Activated naive CD8-positive, alpha-beta T cell treated with anti-CD3 and anti-CD28 coated beads, Interleukin-2, amount 10 ng/mL, durations not matched to agents 7 days and 5 days (primary cell): ENCODE measurements around the gene GDF7. TPM values are rescaled to one million over a fixed set of nuclear protein-coding genes. Genes with fewer than 3 reads are reported as not detected.

Experiments used
- ATAC-seq: fragments of 150-1000 bp; cut with Tn5 transposase; one replicate; pipeline ENCODE4 v1.10.0; 2021; ENCODE audit warnings: low read depth, moderate library complexity
- POLR2A ChIA-PET: fragments of 350-600 bp; sonication (Branson Sonifier 250); formaldehyde crosslinking; loops from one replicate; lab custom pipeline; 2021; ENCODE audit warnings: antibody characterized with exemption; lab: Charles Lee
- DNase-seq: peaks from one replicate; pipeline ENCODE4 v3.0.0; 2021
- H3K27ac Mint-ChIP-seq: one replicate; pipeline ENCODE4 v1.8.0; 2022; ENCODE audit warnings: mild to moderate bottlenecking, mixed read lengths
- H3K27me3 Mint-ChIP-seq: one replicate; pipeline ENCODE4 v1.8.0; 2022; ENCODE audit warnings: mild to moderate bottlenecking, moderate library complexity, mixed read lengths
- H3K36me3 Mint-ChIP-seq: one replicate; pipeline ENCODE4 v1.8.0; 2021; ENCODE audit warnings: mild to moderate bottlenecking, mixed read lengths
- H3K4me1 Mint-ChIP-seq: one replicate; pipeline ENCODE4 v1.8.0; 2021; ENCODE audit warnings: mixed read lengths
- H3K4me3 Mint-ChIP-seq: one replicate; pipeline ENCODE4 v1.8.0; 2022; ENCODE audit warnings: mild to moderate bottlenecking, moderate library complexity, mixed read lengths
- H3K9me3 Mint-ChIP-seq: one replicate; pipeline ENCODE4 v1.8.0; 2021; ENCODE audit warnings: mixed read lengths
- total RNA-seq, 2 experiments: library from RNA; stranded (reverse); gene quantifications; one replicate each; pipeline ENCODE4 v1.2.3, GENCODE V29; 2021

The GDF7 gene
- total RNA-seq, 2 experiments from 2014 or later = not detected

DNA sequence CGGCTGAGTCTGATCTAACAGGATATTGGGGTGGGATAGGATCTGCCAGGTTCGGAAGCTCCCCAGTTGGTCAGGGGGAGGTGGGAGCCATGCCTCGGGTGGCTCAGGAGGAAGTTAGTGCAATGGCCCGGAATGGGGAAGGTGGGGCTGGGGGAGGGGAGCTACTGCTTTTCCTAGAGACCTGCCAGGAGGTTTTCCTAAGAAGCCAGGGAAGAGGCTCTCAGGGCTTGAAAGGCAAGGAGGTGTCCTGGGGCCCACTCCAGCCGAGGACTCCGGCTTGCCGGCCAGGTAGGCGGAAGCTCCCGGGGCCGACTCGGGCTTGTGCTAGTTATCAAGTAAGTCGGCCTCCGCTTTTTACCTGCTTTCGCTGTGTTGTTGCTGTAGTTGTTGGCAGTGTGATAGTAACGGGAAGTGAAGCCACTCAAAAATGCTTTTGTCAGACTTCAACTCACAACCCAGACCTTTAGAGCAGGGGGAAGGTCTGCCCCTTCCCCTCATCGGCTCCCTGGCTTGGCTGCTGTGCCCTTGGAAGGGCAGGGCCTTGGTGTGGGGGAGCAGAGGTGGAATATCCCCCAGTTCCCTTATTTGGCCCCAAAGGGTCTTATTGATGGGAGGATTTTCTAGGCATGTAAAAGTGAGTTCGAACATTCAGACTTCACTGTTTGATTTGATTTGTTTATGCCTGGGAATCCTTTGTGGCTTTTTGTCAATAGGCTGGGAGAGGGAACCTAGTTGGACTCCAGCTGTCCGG is 5.4 kb downstream of the GDF7 start:
- no peak for ATAC-seq
- no peaks in the 10 kb centered on the region for H3K9me3 Mint-ChIP-seq
- DNase-seq = no peak
- H3K27me3 Mint-ChIP-seq = peaks cover 64% of the 10 kb centered on the region
- peaks cover 4% of the 10 kb centered on the region for H3K4me1 Mint-ChIP-seq
- H3K27ac Mint-ChIP-seq = no peak overlapping the region
- no peaks in the 10 kb centered on the region for H3K36me3 Mint-ChIP-seq
- POLR2A ChIA-PET = no interaction called here
- no peak overlapping the region for H3K4me3 Mint-ChIP-seq

DNA sequence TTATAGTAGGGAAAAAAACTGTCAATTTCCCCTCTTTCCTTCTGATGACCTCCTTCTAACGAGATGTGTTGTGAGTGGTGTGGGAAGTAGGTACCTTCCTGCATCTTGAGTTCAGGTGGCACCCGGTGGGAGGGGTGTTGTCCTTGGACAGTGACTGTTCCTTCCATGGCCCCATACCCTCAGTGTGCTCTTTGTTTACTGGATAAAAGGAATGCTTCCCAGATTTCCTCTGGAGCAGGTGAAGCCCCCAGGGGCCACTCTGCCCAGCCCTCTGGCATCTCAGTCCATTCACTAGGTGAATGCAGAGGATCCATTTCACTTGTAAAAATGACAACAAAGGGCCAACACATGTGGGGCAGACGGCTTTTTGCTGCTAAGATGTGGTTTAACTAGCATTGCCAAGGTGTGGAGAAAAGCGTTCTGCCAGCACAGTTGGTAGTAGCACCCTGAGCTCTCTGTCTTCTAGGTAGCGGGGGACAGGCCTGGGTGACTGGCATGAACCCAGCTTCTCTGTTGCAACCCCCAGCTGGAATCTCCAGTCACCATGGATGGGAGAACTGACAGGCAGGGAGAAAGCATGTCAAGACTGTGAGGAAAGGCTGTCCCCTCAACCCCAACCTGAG is 6.9 kb downstream of the GDF7 start:
- Mint-ChIP-seq H3K4me3 (no peak overlapping the region), H3K36me3 (no peaks in the 10 kb centered on the region), H3K27me3 (peaks cover 51% of the 10 kb centered on the region), H3K9me3 (no peaks in the 10 kb centered on the region), H3K4me1 (peaks cover 2% of the 10 kb centered on the region), H3K27ac (no peak overlapping the region)
- ATAC-seq (no peak), DNase-seq (no peak)
- POLR2A ChIA-PET = interaction anchor here (2.1 kb wide), 1 partner anchor 23 kb away, joined by 5 read pairs; the partner anchor contains the start of gene HS1BP3

DNA sequence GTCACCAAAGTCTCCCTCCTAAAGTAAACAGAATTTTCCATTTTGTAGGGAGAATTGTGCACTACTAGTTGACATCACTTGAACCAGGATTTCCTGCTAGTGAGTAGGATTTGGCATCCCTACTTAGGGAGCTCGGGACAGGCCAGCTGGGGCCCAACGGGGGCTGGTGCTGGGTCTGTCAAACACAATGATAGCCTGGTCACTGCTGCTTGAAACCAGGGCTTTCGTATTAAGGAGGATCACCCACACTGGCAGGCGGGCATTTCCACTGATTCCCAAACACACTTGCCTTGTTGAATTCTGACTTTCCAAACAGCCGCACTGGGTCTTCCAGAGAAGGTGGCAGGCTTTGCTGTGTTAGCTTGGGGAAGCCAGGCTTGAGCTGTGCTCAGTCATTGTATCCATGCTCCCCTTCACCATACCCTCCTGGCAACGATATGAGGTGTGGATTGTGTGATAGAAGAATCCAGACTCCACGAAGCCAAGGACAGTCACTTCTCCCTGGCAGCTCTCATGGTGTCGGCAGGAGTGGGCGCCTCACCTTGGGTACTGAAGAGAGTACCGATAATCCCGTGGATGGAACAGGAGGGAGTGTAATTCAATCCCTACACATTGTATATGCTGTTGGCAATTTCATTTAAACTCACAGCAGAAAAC is 7.5 kb downstream of the GDF7 start:
- Mint-ChIP-seq H3K9me3 (no peaks in the 10 kb centered on the region), H3K36me3 (no peaks in the 10 kb centered on the region), H3K4me3 (no peak overlapping the region), H3K4me1 (peaks cover 2% of the 10 kb centered on the region), H3K27ac (no peak overlapping the region), H3K27me3 (peaks cover 44% of the 10 kb centered on the region)
- POLR2A ChIA-PET = interaction anchor here (2.1 kb wide), 1 partner anchor 24 kb away, joined by 5 read pairs; the partner anchor contains the start of gene HS1BP3
- ATAC-seq = no peak
- DNase-seq = no peak

DNA sequence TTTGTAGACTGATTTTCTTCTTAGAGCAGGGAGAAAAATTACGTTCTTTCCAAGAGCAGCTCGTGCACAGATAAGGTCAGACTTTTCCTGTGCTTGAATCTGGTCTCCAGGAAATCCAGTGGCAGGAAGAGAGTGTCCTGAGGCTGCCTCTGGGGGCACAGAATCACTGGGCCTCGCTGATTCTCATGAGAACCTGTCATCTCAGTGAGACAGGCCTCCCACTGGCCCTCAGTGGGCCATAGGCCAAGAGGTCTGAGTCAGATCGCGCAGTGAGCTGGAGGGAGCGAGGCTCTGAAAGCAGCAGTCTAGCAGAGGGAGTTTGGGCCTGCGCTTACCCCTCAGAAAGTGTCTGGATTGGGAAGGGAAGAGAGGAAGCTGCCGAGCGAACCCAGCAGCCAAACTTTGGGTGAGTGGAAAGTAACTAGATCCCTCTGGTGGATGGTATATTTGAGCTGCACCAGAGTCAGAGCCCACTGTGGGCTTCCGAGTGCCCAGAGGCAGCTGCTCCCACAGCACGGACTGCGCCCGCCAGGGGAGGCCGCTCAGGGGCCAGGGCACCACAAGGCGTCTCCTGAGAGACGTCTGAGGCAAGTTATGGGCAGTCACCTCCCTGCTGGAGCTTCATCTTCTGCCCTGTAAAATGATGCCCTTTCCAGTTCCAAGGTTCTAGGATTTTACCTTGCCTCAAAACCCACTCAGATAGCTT is 8.2 kb downstream of the GDF7 start:
- Mint-ChIP-seq H3K27ac (no peak overlapping the region), H3K4me1 (no peaks in the 10 kb centered on the region), H3K36me3 (no peaks in the 10 kb centered on the region), H3K9me3 (no peaks in the 10 kb centered on the region), H3K4me3 (no peak overlapping the region), H3K27me3 (peaks cover 37% of the 10 kb centered on the region)
- POLR2A ChIA-PET = interaction anchor here (2.1 kb wide), 1 partner anchor 24 kb away, joined by 5 read pairs; the partner anchor contains the start of gene HS1BP3
- ATAC-seq (no peak), DNase-seq (no peak)

DNA sequence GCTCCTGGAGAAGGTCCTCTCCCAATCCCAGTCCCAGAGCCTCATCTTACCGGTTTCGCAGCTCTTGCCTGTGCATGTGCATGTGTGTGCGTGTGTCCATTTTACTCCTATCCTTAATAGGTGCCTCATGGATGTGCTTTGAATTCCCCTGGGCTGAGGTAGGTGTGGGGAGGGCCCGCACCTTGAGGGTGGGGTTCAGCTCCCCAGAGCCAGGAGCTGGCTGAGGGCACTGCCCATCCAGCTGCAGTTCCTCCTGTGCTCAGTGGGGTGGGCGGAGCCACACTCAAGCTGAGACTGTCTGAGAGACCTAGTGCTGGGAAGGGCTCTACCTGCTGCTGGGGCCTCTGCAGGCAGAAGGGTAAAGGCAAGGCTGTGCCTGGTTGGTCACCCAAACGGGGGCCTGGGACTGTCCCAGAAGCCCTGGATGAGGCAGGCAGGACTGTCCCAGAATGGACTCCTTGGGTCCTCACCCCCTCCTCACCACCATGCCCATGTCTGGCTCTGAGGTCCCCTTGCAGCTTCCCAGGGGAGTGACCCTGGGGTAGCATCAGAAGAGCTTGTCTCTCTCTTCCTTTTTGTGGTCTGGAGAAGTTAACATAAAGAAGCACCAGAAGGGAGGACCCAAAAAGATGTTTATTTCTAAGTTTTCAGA is 8.9 kb downstream of the GDF7 start:
- DNase-seq = no peak
- H3K36me3 Mint-ChIP-seq = no peaks in the 10 kb centered on the region
- ATAC-seq = peak; percentile 62
- no peaks in the 10 kb centered on the region for H3K9me3 Mint-ChIP-seq
- H3K4me3 Mint-ChIP-seq = no peak overlapping the region
- H3K27me3 Mint-ChIP-seq = peaks cover 34% of the 10 kb centered on the region
- H3K27ac Mint-ChIP-seq = no peak overlapping the region
- POLR2A ChIA-PET = interaction anchor here (2.1 kb wide), 1 partner anchor 25 kb away, joined by 5 read pairs; the partner anchor contains the start of gene HS1BP3
- no peaks in the 10 kb centered on the region for H3K4me1 Mint-ChIP-seq

DNA sequence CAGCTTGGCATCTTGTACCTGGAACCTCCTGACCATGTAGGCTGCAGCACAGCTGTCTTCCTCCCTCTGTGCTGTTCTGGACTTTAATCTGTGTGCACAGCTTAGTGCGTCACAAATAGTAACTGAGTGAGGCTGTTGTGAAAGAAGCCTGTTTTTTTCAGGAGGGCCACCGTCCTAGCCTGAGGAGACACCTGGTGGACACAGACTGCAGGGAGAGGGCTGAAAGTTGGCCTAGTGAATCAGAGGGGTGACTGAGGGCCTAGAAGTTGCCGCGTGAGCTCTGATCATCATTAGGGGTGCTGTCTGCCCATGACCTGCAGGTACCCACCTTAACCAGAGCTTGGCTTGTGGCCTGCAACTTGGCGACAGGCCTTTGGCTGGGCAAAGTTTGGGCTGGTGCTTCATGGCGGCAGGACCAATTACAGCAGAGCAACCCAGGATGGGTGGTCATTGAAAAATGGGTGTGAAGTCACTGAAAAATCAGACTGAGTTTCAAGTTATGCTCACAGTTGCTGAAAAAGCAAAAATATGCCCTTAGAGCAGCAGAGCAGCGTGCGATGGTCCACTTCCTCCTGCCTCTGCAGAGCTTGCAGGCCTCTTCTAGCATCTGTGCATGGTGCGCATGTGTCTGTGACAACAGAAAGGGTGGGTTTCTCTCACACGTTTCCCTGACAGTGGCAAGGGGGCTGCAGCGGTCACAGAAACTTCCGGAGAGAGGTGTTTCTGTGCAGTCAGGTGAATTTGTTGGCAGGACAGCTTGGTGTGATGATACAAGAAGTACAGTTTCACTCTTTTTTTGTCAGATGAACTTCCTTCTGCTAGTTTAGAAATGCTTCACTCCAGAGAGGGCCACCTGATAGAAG is 9.6 kb downstream of the GDF7 start:
- no peak for DNase-seq
- H3K9me3 Mint-ChIP-seq = no peaks in the 10 kb centered on the region
- peaks cover 28% of the 10 kb centered on the region for H3K27me3 Mint-ChIP-seq
- no peak overlapping the region for H3K27ac Mint-ChIP-seq
- H3K36me3 Mint-ChIP-seq = no peaks in the 10 kb centered on the region
- no peaks in the 10 kb centered on the region for H3K4me1 Mint-ChIP-seq
- no peak for ATAC-seq
- POLR2A ChIA-PET = interaction anchor here (1.0 kb wide), 1 partner anchor 13 kb away, joined by 5 read pairs; no protein-coding TSS in a partner anchor
- H3K4me3 Mint-ChIP-seq = no peak overlapping the region

DNA sequence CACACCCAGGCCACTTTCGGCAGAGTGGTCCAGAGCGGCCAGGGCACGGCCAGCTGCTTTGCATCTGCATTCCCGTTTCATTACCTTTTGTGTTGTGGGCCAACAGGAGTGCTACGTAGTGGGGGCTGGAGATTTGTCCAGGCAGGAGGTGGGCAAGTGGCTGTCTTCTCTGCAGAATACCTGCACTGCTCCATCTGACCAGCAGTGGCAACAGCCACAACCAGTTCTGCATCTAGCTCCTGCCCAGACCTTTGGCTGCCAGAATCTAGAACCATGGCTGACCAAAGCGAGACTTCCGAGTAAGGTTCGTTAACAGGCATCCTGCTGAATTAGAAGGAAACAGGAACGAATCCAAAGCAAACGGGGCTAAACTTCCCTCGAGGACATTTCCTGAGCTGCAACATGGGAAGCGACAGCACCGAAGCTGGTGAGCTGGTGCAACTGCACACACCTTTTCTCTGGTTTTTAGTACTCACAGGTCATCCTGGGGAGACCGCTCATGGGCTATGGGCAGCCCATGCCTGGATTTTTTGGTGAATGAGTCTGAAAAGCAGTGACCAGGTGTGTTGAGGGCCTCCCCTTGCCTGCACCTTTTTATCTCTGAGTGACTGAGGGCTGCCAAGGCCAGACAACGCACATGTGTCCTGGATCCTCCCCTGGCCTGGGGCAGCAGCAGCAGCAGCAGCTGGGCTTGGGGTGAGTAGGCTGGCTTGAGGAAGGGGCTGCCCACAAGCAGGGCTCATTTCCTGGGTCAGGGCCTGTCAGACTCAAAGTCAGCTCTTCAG is 10.5 kb downstream of the GDF7 start:
- POLR2A ChIA-PET = interaction anchor here (1.0 kb wide), 1 partner anchor 14 kb away, joined by 5 read pairs; no protein-coding TSS in a partner anchor
- Mint-ChIP-seq H3K4me1 (no peaks in the 10 kb centered on the region), H3K4me3 (no peak overlapping the region), H3K36me3 (no peaks in the 10 kb centered on the region), H3K9me3 (no peaks in the 10 kb centered on the region), H3K27ac (no peak overlapping the region), H3K27me3 (peaks cover 19% of the 10 kb centered on the region)
- ATAC-seq (no peak), DNase-seq (no peak)

DNA sequence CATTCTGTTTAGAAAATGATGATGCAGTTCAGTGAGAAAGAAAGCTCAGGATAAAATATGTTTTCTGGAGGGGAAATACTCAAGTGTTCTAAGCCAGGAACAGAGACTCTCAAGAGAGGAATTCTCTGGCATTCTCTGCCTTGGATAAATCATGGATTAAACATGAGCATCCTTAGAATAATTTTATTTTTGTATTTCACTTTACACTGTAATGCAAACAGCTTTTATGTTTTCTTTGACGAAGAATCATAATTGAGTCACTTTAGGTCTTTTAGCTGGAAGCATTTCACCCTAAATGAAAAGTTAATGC is 11.1 kb downstream of the GDF7 start:
- ATAC-seq = no peak
- Mint-ChIP-seq H3K27me3 (peaks cover 14% of the 10 kb centered on the region), H3K4me3 (no peak overlapping the region), H3K9me3 (no peaks in the 10 kb centered on the region), H3K27ac (no peak overlapping the region), H3K4me1 (no peaks in the 10 kb centered on the region), H3K36me3 (peaks cover 1% of the 10 kb centered on the region)
- POLR2A ChIA-PET = no interaction called here
- DNase-seq = no peak

DNA sequence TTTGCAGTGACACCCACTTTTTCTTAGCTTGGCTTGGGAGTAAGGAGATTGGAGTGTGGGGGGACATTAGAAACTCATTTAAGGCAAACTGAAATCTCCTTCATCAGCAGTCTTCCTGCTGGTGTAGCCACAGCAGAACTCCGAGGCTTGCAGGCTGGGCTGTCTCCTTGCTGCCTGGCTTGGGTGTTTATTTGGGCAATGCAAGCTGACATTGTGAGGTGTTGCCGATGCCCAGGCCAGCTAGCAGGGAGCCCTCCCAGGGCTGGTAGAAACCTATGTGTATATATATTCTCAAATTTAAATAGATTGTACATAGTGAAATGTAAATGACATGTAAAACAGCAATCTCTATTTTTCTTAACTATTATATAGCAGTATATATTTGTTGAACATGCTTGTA is 11.8 kb downstream of the GDF7 start:
- no peak for DNase-seq
- Mint-ChIP-seq H3K27me3 (peaks cover 6% of the 10 kb centered on the region), H3K4me3 (no peak overlapping the region), H3K9me3 (no peaks in the 10 kb centered on the region), H3K27ac (no peak overlapping the region), H3K4me1 (no peaks in the 10 kb centered on the region), H3K36me3 (peaks cover 2% of the 10 kb centered on the region)
- POLR2A ChIA-PET = no interaction called here
- ATAC-seq = no peak

DNA sequence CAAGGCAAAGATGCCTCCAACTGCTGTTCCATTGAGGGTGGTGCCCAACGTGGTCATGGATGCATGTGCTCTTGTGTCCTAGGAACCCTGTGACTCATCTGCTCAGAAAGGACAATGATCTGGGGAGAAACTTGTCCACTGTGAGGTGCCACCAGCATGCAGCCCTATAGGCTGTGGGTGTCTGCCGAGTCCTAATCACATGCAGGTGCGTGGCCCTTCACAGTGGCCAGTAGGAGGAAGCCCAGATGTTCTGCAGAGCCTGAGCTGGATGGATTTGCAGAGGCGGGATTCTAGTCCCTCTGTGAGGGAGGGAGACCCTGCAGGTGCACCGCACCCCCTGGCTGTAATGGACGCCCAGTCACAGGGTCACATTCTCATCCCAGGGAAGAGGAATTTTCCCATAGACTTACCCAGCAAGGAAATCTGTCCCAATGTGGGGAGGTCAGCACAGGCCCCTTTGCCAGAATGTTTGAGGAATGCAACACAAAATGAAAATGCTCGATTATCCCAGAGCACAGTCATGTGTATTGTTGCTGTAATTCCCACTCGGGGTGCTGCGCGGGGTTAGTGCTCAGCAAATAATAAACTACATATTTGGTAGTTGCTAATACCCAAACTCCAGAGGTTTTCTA is 13.9 kb downstream of the GDF7 start:
- H3K36me3 Mint-ChIP-seq = peaks cover 2% of the 10 kb centered on the region
- H3K4me1 Mint-ChIP-seq = no peaks in the 10 kb centered on the region
- no peaks in the 10 kb centered on the region for H3K27me3 Mint-ChIP-seq
- no peak overlapping the region for H3K27ac Mint-ChIP-seq
- no peak for DNase-seq
- POLR2A ChIA-PET = no interaction called here
- no peak for ATAC-seq
- H3K4me3 Mint-ChIP-seq = no peak overlapping the region
- H3K9me3 Mint-ChIP-seq = no peaks in the 10 kb centered on the region

DNA sequence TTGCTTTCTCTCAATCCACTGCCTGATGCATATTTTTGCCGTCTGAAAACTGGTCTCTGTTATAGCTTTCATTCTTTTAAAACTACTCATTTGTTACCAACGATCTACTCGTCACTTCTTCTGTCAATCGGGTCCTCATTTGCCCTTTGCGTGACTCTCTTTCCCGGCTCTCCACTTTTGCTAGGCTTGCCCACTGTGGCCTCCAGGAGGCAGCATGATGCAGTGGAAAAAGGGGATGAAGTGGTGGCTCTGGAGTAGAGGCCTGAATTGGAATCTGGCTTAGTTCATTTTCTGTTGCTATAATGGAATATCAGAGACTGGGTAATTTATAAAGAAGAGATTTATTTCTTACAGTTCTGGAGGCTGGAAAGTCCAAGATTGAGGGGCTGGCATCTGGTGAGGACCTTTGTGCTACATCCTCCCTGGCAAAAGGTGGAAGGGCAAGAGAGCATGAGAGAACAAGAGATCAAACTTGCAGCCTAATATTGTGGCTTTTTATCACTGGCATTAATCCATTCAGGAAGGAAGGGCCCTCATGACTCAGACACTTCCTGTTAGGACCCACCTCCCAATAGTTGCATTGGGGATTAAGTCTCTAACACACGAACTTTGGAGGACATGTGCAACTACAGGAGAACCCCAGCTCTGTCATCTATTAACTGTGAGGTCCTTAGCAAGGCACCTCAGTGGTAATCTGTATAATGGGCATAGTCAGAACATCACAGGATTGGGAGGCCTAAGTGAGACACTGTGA is 15.4 kb downstream of the GDF7 start:
- no peak for ATAC-seq
- Mint-ChIP-seq H3K27me3 (no peaks in the 10 kb centered on the region), H3K27ac (no peak overlapping the region), H3K4me3 (no peak overlapping the region), H3K9me3 (no peaks in the 10 kb centered on the region), H3K36me3 (peaks cover 11% of the 10 kb centered on the region), H3K4me1 (no peaks in the 10 kb centered on the region)
- POLR2A ChIA-PET = no interaction called here
- no peak for DNase-seq
